OCI-LY7 (cell line): Measurements from ENCODE around the gene SAMMSON. TPM values are rescaled to one million over a fixed set of nuclear protein-coding genes. Genes with fewer than 3 reads are reported as not detected.

Source experiments
- BruUV-seq: library from RNA; stranded (reverse); fragments of 400-500 nt; replicated peaks from 2 replicates; lab custom pipeline; 2021; lab: Mats Ljungman, UMichigan
- CTCF ChIA-PET: fragments of 300-600 bp; sonication (Branson Sonifier 250); formaldehyde crosslinking; loops from one replicate; lab custom pipeline; 2022; ENCODE audit warnings: antibody characterized with exemption; ENCODE audit not compliant: unreplicated experiment; lab: Charles Lee
- POLR2A ChIA-PET: fragments of 300-600 bp; sonication (Branson Sonifier 250); formaldehyde crosslinking; loops from one replicate; lab custom pipeline; 2022; ENCODE audit warnings: antibody characterized with exemption; lab: Charles Lee
- DNase-seq: peaks from one replicate; pipeline ENCODE4 v3.0.0-alpha.2; 2015; ENCODE audit warnings: low spot score
- H2AFZ ChIP-seq: fragments of 200-600 bp; sonication (generic), shearing (Covaris generic); 2 replicates; pipeline ENCODE4 v1.6.1; 2014; ENCODE audit warnings: mild to moderate bottlenecking, antibody characterized with exemption, low read length, moderate library complexity
- H3K27ac ChIP-seq: fragments of 200-600 bp; sonication (generic); 2 replicates; pipeline ENCODE4 v1.5.1; 2014; ENCODE audit warnings: mixed run types, low read depth, mild to moderate bottlenecking, moderate library complexity, low read length, inconsistent platforms; ENCODE audit not compliant: poor library complexity, severe bottlenecking
- H3K36me3 ChIP-seq: fragments of 200-600 bp; sonication (generic); 2 replicates; pipeline ENCODE4 v1.6.1; 2014; ENCODE audit warnings: mild to moderate bottlenecking, antibody characterized with exemption, low read length, moderate library complexity, mixed read lengths; ENCODE audit not compliant: insufficient read depth
- H3K4me1 ChIP-seq: fragments of 200-600 bp; sonication (generic); 2 replicates; pipeline ENCODE4 v1.5.1; 2014; ENCODE audit warnings: mild to moderate bottlenecking, low read length; ENCODE audit not compliant: insufficient read depth, poor library complexity, severe bottlenecking
- H3K4me2 ChIP-seq: fragments of 200-600 bp; sonication (generic); 2 replicates; pipeline ENCODE4 v1.6.1; 2014; ENCODE audit warnings: mild to moderate bottlenecking, low read length
- H3K4me3 ChIP-seq: fragments of 200-600 bp; sonication (generic); 2 replicates; pipeline ENCODE4 v1.5.1; 2014; ENCODE audit warnings: mild to moderate bottlenecking, low read depth, low read length; ENCODE audit not compliant: poor library complexity, severe bottlenecking
- H3K79me2 ChIP-seq: fragments of 200-600 bp; sonication (generic); 2 replicates; pipeline ENCODE4 v1.6.1; 2016; ENCODE audit warnings: low read depth, mild to moderate bottlenecking, low read length, moderate library complexity, mixed read lengths; ENCODE audit not compliant: insufficient read depth
- H3K9me2 ChIP-seq: fragments of 200-600 bp; sonication (generic); 2 replicates; pipeline ENCODE4 v1.6.1; 2016; ENCODE audit warnings: mild to moderate bottlenecking, low read length, mixed read lengths; ENCODE audit not compliant: insufficient read depth
- H3K9me3 ChIP-seq: fragments of 200-600 bp; sonication (generic); 2 replicates; pipeline ENCODE4 v1.6.1; 2014; ENCODE audit warnings: mild to moderate bottlenecking, mixed run types, low read length, mixed read lengths
- H4K20me1 ChIP-seq: fragments of 200-600 bp; sonication (generic); 2 replicates; pipeline ENCODE4 v1.6.1; 2014; ENCODE audit warnings: mild to moderate bottlenecking, antibody characterized with exemption, low read length, moderate library complexity, mixed read lengths; ENCODE audit not compliant: insufficient read depth
- CTCF ChIP-seq: fragments of 200-600 bp; sonication (generic); conservative IDR thresholded peaks from 2 replicates; pipeline ENCODE4 v1.5.1; 2014; ENCODE audit warnings: mild to moderate bottlenecking, antibody characterized with exemption, low read length, moderate library complexity, mixed read lengths
- EZH2phosphoT487 ChIP-seq: fragments of 200-600 bp; sonication (generic); IDR thresholded peaks from 2 replicates; pipeline ENCODE4 v1.6.1; 2018; ENCODE audit warnings: low read depth, borderline replicate concordance, mild to moderate bottlenecking, mixed run types, antibody characterized with exemption, low read length, moderate library complexity, mixed read lengths
- intact Hi-C: fragments of 100-400 bp; cut with micrococcal nuclease; formaldehyde crosslinking; loops from one replicate; pipeline ENCODE4 v1.10.0; 2022; ENCODE audit not compliant: unreplicated experiment
- total RNA-seq, 2 experiments: library from RNA; depleted of rRNA in 1 of 2; stranded (reverse); fragments of >200 nt in 1 of 2; shearing (Covaris generic) in 1 of 2; gene quantifications; 2 replicates each; pipeline ENCODE4 v1.2.3, GENCODE V29; 2014 to 2022

Gene SAMMSON
- total RNA-seq, 2 experiments from 2014 or later, result not detected

GRCh38 chr3:70119879-70120278 is 120.3 kb downstream of the SAMMSON start:
- no peak overlapping the region for H2AFZ ChIP-seq
- no peak for DNase-seq
- H3K27ac ChIP-seq, result no peak overlapping the region
- no peaks in the 10 kb centered on the region for H3K4me1 ChIP-seq
- no peaks in the 10 kb centered on the region for H4K20me1 ChIP-seq
- no peak for TF ChIP-seq CTCF
- TF ChIP-seq EZH2phosphoT487, result no peak
- no peaks in the 10 kb centered on the region for H3K36me3 ChIP-seq
- no peaks in the 10 kb centered on the region for H3K9me2 ChIP-seq
- ChIA-PET CTCF (no interaction called here), POLR2A (no interaction called here)
- H3K4me2 ChIP-seq, result no peak overlapping the region
- BruUV-seq, result no TSS peak
- intact Hi-C loops, result no loop called here
- no peaks in the 10 kb centered on the region for H3K79me2 ChIP-seq
- H3K9me3 ChIP-seq, result no peaks in the 10 kb centered on the region
- no peak overlapping the region for H3K4me3 ChIP-seq
